ENCODE measurements around the gene RPS6KA2.

- TF ChIP-seq CTCF (IDR thresholded peaks at IDR 0.05; ENCODE audit: borderline replicate concordance, extremely low read depth, low read length, poor library complexity, severe bottlenecking): no peak
- TF ChIP-seq EZH2 (IDR thresholded peaks at IDR 0.05; ENCODE audit: borderline replicate concordance, low read depth, low read length, severe bottlenecking): no peak
Observed at GRCh38 chr6:166505133-166505905, 121.7 kb downstream of the RPS6KA2 start.
